Measurements from ENCODE around the gene ZSCAN12.
"Not testable (repeated sequence)": the region's sequence is repeated elsewhere in the genome, so short reads cannot be mapped to it uniquely, and the experiment has no call there.

The ZSCAN12 gene

GRCh38 chr6:28399350-28400121 is at the start of gene ZSCAN12:
ZSCAN12 (minus strand) TSS chr6:28399747; CDS start chr6:28398405, 1,342 bp downstream.
- peak; percentile 48 for DNase-seq (ENCODE audit: low spot score)

- no peak for DNase-seq (ENCODE audit: low spot score)
Measured at GRCh38 chr6:28449056-28449455, 49.5 kb upstream of the ZSCAN12 start.

- DNase-seq (ENCODE audit: low spot score), result not testable (repeated sequence)
Measured at GRCh38 chr6:28447512-28447906, 48.0 kb upstream of the ZSCAN12 start.

GRCh38 chr6:28446818-28447511 is 47.4 kb upstream of the ZSCAN12 start:
- DNase-seq (ENCODE audit: low spot score), result no peak

- DNase-seq (ENCODE audit: low spot score), result peak; percentile 11
Measured at GRCh38 chr6:28444759-28445158, 45.2 kb upstream of the ZSCAN12 start.

- DNase-seq (ENCODE audit: low spot score), result no peak
Measured at GRCh38 chr6:28443112-28443773, 43.7 kb upstream of the ZSCAN12 start, which contains the start of gene ZSCAN23. ZSCAN23 (minus strand) TSS chr6:28443491; CDS start chr6:28436266, 7,225 bp downstream.

GRCh38 chr6:28442586-28442985 is 43.0 kb upstream of the ZSCAN12 start:
- DNase-seq (ENCODE audit: low spot score), result no peak

- DNase-seq (ENCODE audit: low spot score), result no peak
Measured at GRCh38 chr6:28436404-28436803, 36.9 kb upstream of the ZSCAN12 start.

- peak; percentile 2 for DNase-seq (ENCODE audit: low spot score)
Measured at GRCh38 chr6:28433119-28433518, 33.6 kb upstream of the ZSCAN12 start.

- DNase-seq (ENCODE audit: low spot score), result no peak
Measured at GRCh38 chr6:28429781-28430180, 30.2 kb upstream of the ZSCAN12 start.

- no peak for DNase-seq (ENCODE audit: low spot score)
Measured at GRCh38 chr6:28425944-28426541, 26.5 kb upstream of the ZSCAN12 start.

- no peak for DNase-seq (ENCODE audit: low spot score)
Measured at GRCh38 chr6:28424163-28424562, 24.6 kb upstream of the ZSCAN12 start.

- no peak for DNase-seq (ENCODE audit: low spot score)
Measured at GRCh38 chr6:28423546-28423945, 24.0 kb upstream of the ZSCAN12 start.

GRCh38 chr6:28413681-28414080 is 14.1 kb upstream of the ZSCAN12 start:
- DNase-seq (ENCODE audit: low spot score), result no peak

GRCh38 chr6:28410767-28411166 is 11.2 kb upstream of the ZSCAN12 start:
- DNase-seq (ENCODE audit: low spot score), result no peak

GRCh38 chr6:28408076-28408802 is 8.7 kb upstream of the ZSCAN12 start:
- DNase-seq (ENCODE audit: low spot score), result no peak

GRCh38 chr6:28407401-28407800 is 7.9 kb upstream of the ZSCAN12 start:
- DNase-seq (ENCODE audit: low spot score), result no peak

- DNase-seq (ENCODE audit: low spot score), result not testable (repeated sequence)
Measured at GRCh38 chr6:28403923-28404322, 4.4 kb upstream of the ZSCAN12 start.

- peak; percentile 5 for DNase-seq (ENCODE audit: low spot score)
Measured at GRCh38 chr6:28402197-28402596, 2.6 kb upstream of the ZSCAN12 start.

GRCh38 chr6:28401172-28401571 is 1.6 kb upstream of the ZSCAN12 start:
- no peak for DNase-seq (ENCODE audit: low spot score)

GRCh38 chr6:28400122-28400451 is 540 bp upstream of the ZSCAN12 start:
- no peak for DNase-seq (ENCODE audit: low spot score)

- DNase-seq (ENCODE audit: low spot score), result no peak
Measured at GRCh38 chr6:28395918-28396317, 3.6 kb downstream of the ZSCAN12 start.
